Ovary (tissue), 9 donors: ENCODE results near the gene METTL26. TPM values are rescaled to one million over a fixed set of nuclear protein-coding genes. Genes with fewer than 3 reads are reported as not detected.

ENCODE experiments used
- DNase-seq, 5 donors: peaks; one replicate each; pipeline ENCODE4 v3.0.0-alpha.2; 2019 to 2020
- H3K27ac ChIP-seq, 2 donors: fragments of 200-600 bp; one replicate each; pipeline versions ENCODE4 v1.5.1 to v1.8.0; 2019 to 2022
- H3K27me3 ChIP-seq: fragments of 200-600 bp; one replicate; pipeline ENCODE4 v1.8.0; 2022
- H3K36me3 ChIP-seq: fragments of 200-600 bp; sonication (generic); one replicate; pipeline ENCODE4 v1.5.1; 2019
- H3K4me1 ChIP-seq: one replicate; pipeline ENCODE4 v1.8.1; 2013; ENCODE audit warnings: mild to moderate bottlenecking, moderate library complexity; ENCODE audit not compliant: insufficient read depth
- H3K4me3 ChIP-seq: fragments of 200-600 bp; sonication (generic); one replicate; pipeline ENCODE4 v1.5.1; 2017
- H3K9me3 ChIP-seq, 2 donors: fragments of 200-600 bp in 1 of 2; sonication (generic) in 1 of 2; one replicate each; pipeline versions ENCODE4 v1.5.1 to v1.8.1; 2013 to 2019; ENCODE audit warnings: mild to moderate bottlenecking in 1 of 2, moderate library complexity in 1 of 2
- CTCF ChIP-seq, 3 donors: fragments of 450-650 bp in 2 of 3; fragments of 200-600 bp in 1 of 3; IDR thresholded peaks; one replicate each; pipeline versions ENCODE4 v1.5.1 to v1.8.0; 2016 to 2022; ENCODE audit warnings: antibody characterized with exemption in 3 of 3, mild to moderate bottlenecking in 1 of 3
- EP300 ChIP-seq: sonication (generic); formaldehyde crosslinking; IDR thresholded peaks from one replicate; pipeline ENCODE4 v1.6.1; 2017; ENCODE audit warnings: antibody characterized with exemption
- POLR2A ChIP-seq: fragments of 450-650 bp; IDR thresholded peaks from one replicate; pipeline ENCODE4 v1.6.1; 2017; ENCODE audit warnings: antibody characterized with exemption, mild to moderate bottlenecking, moderate library complexity
- WGBS, 3 donors: extraction: QIAGEN DNeasy Blood & Tissue Kit in 1 of 3; methylation state at CpG; one replicate each; pipeline versions ENCODE4 v1.1.5 to v1.1.7; 2013 to 2017; 5-methylcytosine and 5-hydroxymethylcytosine counted together
- intact Hi-C, 4 donors: fragments of 100-400 bp; cut with DNase I; formaldehyde crosslinking; loops; one replicate each; pipeline versions ENCODE4 v1.11.0 to v1.15.1; 2022 to 2023
- polyA plus RNA-seq, 2 donors: library from polyadenylated mRNA; stranded (reverse); fragments of 200-250 nt in 1 of 2; fragments of 350-450 nt in 1 of 2; fragmentation: Illumina TruSeq in 1 of 2; extraction: RNeasy Lipid Tissue Mini Kit (QIAGEN cat#74804) in 1 of 2; gene quantifications; one replicate each; pipeline ENCODE4 v1.2.3, GENCODE V29; 2013 to 2014
- total RNA-seq, 7 donors: library from RNA; depleted of rRNA in 2 of 7; stranded (reverse); fragments of >200 nt in 2 of 7; fragmentation: NEBNext Ultra II Directional in 3 of 7; extraction: Animal tissue kit (Norgen Biotek cat#: 25700) in 3 of 7; gene quantifications; one replicate each; pipeline versions ENCODE4 v1.1.0 to v1.2.4, GENCODE V29; 2016 to 2023
- donor health status: DM: no; HTN: no; CAD: no; lungs with moderate emphysema.
- donor health status: DM: no; HTN: no; CAD: no.
- donor health status: Bipolar disorder and iron deficiency.
- donor health status: DM: yes; HTN: yes; CAD: no.
- donor health status: DM: no; HTN: no; CAD: no.
- donor health status: DM: yes; HTN: yes; CAD: no.

The METTL26 gene
- total and polyA plus RNA-seq, 9 donors: 12.2 to 139 (median 75.9) TPM

DNA sequence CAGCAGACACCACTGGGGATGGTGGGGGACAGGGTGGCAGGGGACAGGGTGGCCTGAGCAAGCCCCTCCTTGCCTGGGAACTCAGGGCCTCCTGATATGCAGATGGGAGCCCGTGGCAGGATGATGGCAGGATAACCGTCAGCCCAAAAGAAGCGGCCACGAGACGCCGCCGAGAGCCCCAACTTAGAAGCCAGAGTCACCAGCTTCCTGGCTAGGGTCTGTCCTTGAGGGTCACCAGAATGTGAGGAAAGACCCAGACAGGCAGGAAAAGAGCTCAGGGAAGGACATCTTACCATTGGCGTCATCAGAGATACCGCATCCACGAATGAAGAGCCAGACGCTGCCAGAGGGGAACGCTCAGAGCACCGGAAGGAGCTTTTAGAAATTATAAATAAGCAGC lies 26.8 kb downstream of the METTL26 start:
- TF ChIP-seq EP300: no peak
- intact Hi-C loops: no loop called here
- Histone ChIP-seq H3K27me3 (no peaks in the 10 kb centered on the region), H3K9me3 (no peaks in the 10 kb centered on the region), H3K27ac (no peak overlapping the region), H3K36me3 (no peaks in the 10 kb centered on the region), H3K4me1 (no peaks in the 10 kb centered on the region), H3K4me3 (no peak overlapping the region)
- WGBS, 3 donors: 87 to 90% (median 88%) methylated on average over 13 of the region's 13 CpGs
- DNase-seq: no peak

GRCh38 chr16:608019-608418 lies 28.1 kb downstream of the METTL26 start:
- no peak for TF ChIP-seq CTCF (IDR thresholded peaks at IDR 0.05)
- Histone ChIP-seq H3K27ac (no peak overlapping the region), H3K4me3 (no peak overlapping the region), H3K4me1 (no peaks in the 10 kb centered on the region), H3K9me3 (no peaks in the 10 kb centered on the region), H3K27me3 (no peaks in the 10 kb centered on the region), H3K36me3 (no peaks in the 10 kb centered on the region)
- no peak for DNase-seq
- WGBS, 3 donors: 85 to 89% (median 87%) methylated on average over 10 of the region's 10 CpGs
- intact Hi-C loops: no loop called here

DNA sequence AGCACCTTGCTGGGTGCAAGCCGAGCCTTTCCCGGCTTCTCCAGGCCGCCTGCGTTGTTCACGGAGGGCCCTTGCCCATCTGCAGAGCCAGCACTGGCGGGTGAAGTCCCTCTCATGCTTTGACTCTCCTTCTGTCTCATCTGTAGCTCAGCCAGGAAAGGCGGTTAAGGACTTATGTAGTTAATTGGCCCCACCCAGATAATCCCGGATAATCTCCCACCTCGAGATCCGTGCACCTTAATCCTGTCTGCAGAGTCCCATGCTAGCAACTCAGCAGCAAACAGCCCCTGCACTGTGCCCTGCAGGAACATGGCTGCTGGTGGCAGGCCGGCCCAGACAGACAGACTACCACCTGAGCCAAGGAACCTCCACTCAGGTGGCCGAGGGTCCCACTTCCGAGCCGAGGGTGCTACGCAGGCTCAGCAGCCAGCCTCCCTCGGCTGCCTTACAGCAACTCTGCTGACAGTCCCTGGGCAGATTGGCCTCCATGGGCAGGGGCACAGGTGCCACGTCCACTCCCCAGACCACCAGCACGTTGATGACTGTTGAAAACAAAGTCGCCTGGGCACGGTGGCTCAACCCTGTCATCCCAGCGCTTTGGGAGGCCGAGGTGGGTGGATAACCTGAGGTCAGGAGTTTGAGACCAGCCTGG lies 29.3 kb downstream of the METTL26 start:
- H3K27me3 ChIP-seq: no peaks in the 10 kb centered on the region
- WGBS, 3 donors: 95 to 97% (median 95%) methylated on average over 16 to 22 of the region's 22 CpGs
- TF ChIP-seq CTCF (IDR thresholded peaks at IDR 0.05): no peak
- no peak for TF ChIP-seq POLR2A
- no peak for TF ChIP-seq EP300
- no peaks in the 10 kb centered on the region for H3K9me3 ChIP-seq
- no peak overlapping the region for H3K27ac ChIP-seq
- intact Hi-C loops: no loop called here
- H3K4me3 ChIP-seq: no peak overlapping the region
- DNase-seq: no peak
- H3K4me1 ChIP-seq: no peaks in the 10 kb centered on the region
- no peaks in the 10 kb centered on the region for H3K36me3 ChIP-seq

GRCh38 chr16:603933-604332 lies 32.2 kb downstream of the METTL26 start:
- H3K27me3 ChIP-seq: no peaks in the 10 kb centered on the region
- WGBS, 3 donors: 76 to 82% (median 81%) methylated on average over 5 of the region's 5 CpGs
- H3K4me1 ChIP-seq: no peaks in the 10 kb centered on the region
- TF ChIP-seq POLR2A: no peak
- TF ChIP-seq EP300: no peak
- TF ChIP-seq CTCF (IDR thresholded peaks at IDR 0.05): no peak
- H3K4me3 ChIP-seq: no peak overlapping the region
- H3K9me3 ChIP-seq: no peaks in the 10 kb centered on the region
- H3K36me3 ChIP-seq: no peaks in the 10 kb centered on the region
- intact Hi-C loops: loop anchor here in 1 of 4 donors (5.0 kb wide), 1 partner anchor 332 kb away; no protein-coding TSS in a partner anchor
- H3K27ac ChIP-seq: no peak overlapping the region
- no peak for DNase-seq

DNA sequence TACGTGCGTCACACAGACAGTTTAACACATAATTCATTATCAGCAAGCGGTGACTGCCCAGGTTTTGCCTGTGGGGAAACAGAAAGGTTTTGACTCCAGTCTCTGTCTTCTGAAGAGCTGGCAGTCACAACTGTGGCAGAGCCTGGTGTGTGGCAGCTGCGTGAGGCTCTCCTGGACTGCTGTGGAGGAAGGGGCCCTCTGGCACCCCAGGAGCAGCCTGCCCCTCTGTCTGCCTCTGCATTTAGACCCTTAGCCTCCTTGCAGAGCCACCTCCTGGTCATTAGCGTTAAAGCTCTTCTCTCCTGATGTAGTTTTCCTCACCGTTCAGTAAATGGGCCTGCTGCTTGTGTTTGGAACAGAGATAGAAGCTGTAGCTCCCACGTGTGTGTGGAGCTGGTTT lies 35.3 kb downstream of the METTL26 start:
- intact Hi-C loops: loop anchor here in 1 of 4 donors (5.0 kb wide), 1 partner anchor 328 kb away; no protein-coding TSS in a partner anchor
- H3K9me3 ChIP-seq: no peaks in the 10 kb centered on the region
- H3K36me3 ChIP-seq: no peaks in the 10 kb centered on the region
- no peak overlapping the region for H3K4me3 ChIP-seq
- no peaks in the 10 kb centered on the region for H3K4me1 ChIP-seq
- H3K27ac ChIP-seq: no peak overlapping the region
- DNase-seq: no peak
- H3K27me3 ChIP-seq: no peaks in the 10 kb centered on the region
- TF ChIP-seq CTCF (IDR thresholded peaks at IDR 0.05): no peak
- no peak for TF ChIP-seq EP300
- no peak for TF ChIP-seq POLR2A
- 54 to 58% (median 54%) methylated on average over 7 of the region's 7 CpGs for WGBS, 3 donors
